WTC11 (cell line): Measurements from ENCODE around the gene IL1RAPL2. TPM values are rescaled to one million over a fixed set of nuclear protein-coding genes. Genes with fewer than 3 reads are reported as not detected.

Experiments
- ATAC-seq: fragments of 200-7000 bp; cut with Tn5 transposase; 2 replicates; pipeline ENCODE4 v1.10.0; 2021; ENCODE audit warnings: mild to moderate bottlenecking, moderate library complexity
- CTCF ChIA-PET: fragments of 300-600 bp; sonication (Branson Sonifier 250); formaldehyde crosslinking; loops from one replicate; lab custom pipeline; 2021; ENCODE audit warnings: antibody characterized with exemption; lab: Charles Lee
- POLR2A ChIA-PET: fragments of 350-600 bp; sonication (Branson Sonifier 250); formaldehyde crosslinking; loops from one replicate; lab custom pipeline; 2021; ENCODE audit warnings: antibody characterized with exemption; lab: Charles Lee
- DNase-seq: peaks from one replicate; pipeline ENCODE4 v3.0.0; 2021; ENCODE audit warnings: low spot score
- H3K27ac Mint-ChIP-seq: 2 replicates; pipeline ENCODE4 v1.8.0; 2021; ENCODE audit warnings: mixed read lengths
- H3K27me3 Mint-ChIP-seq: 2 replicates; pipeline ENCODE4 v1.8.0; 2021; ENCODE audit warnings: low read depth, mild to moderate bottlenecking, moderate library complexity, mixed read lengths
- H3K36me3 Mint-ChIP-seq: 2 replicates; pipeline ENCODE4 v1.8.0; 2021; ENCODE audit warnings: mixed read lengths
- H3K4me1 Mint-ChIP-seq: 2 replicates; pipeline ENCODE4 v1.8.0; 2022; ENCODE audit warnings: mixed read lengths
- H3K4me3 Mint-ChIP-seq: 2 replicates; pipeline ENCODE4 v1.8.0; 2021; ENCODE audit warnings: mild to moderate bottlenecking, moderate library complexity, mixed read lengths
- H3K9me3 Mint-ChIP-seq: 2 replicates; pipeline ENCODE4 v1.8.0; 2021; ENCODE audit warnings: mixed read lengths
- ATF1 ChIP-seq: sonication (generic); formaldehyde crosslinking; IDR thresholded peaks from 2 replicates; pipeline ENCODE4 v1.8.1; 2023; ENCODE audit warnings: mild to moderate bottlenecking, moderate library complexity, missing genetic modification reagents
- EMX1 ChIP-seq: fragments of 250-450 bp; sonication (Bioruptor Pico); IDR thresholded peaks from 2 replicates; pipeline ENCODE4 v1.8.0; 2021; ENCODE audit warnings: mild to moderate bottlenecking
- NFE2L1 ChIP-seq: sonication (generic); formaldehyde crosslinking; IDR thresholded peaks from 2 replicates; pipeline ENCODE4 v1.8.1; 2023; ENCODE audit warnings: missing genetic modification reagents
- OVOL2 ChIP-seq: fragments of 250-450 bp; sonication (Bioruptor Pico); IDR thresholded peaks from 2 replicates; pipeline ENCODE4 v1.9.0; 2021; ENCODE audit warnings: mild to moderate bottlenecking, borderline replicate concordance
- RELA ChIP-seq: sonication (generic); formaldehyde crosslinking; IDR thresholded peaks from 2 replicates; pipeline ENCODE4 v1.8.1; 2022; ENCODE audit warnings: missing genetic modification reagents, mild to moderate bottlenecking, borderline replicate concordance
- RORB ChIP-seq: fragments of 250-450 bp; sonication (Bioruptor Pico); IDR thresholded peaks from 2 replicates; pipeline ENCODE4 v1.9.0; 2021; ENCODE audit warnings: mild to moderate bottlenecking
- SOX15 ChIP-seq: fragments of 250-450 bp; sonication (Bioruptor Pico); IDR thresholded peaks from 2 replicates; pipeline ENCODE4 v1.9.0; 2021; ENCODE audit warnings: mild to moderate bottlenecking
- TCF7 ChIP-seq: sonication (generic); formaldehyde crosslinking; IDR thresholded peaks from 2 replicates; pipeline ENCODE4 v1.8.0; 2022; ENCODE audit warnings: mild to moderate bottlenecking, low read depth, missing genetic modification reagents, moderate library complexity
- ZNF121 ChIP-seq: sonication (generic); formaldehyde crosslinking; IDR thresholded peaks from 2 replicates; pipeline ENCODE4 v1.8.0; 2023; ENCODE audit warnings: missing genetic modification reagents
- ZNF396 ChIP-seq: fragments of 250-450 bp; sonication (Bioruptor Pico); IDR thresholded peaks from 2 replicates; pipeline ENCODE4 v1.8.0; 2021; ENCODE audit warnings: mild to moderate bottlenecking, moderate library complexity, borderline replicate concordance
- ZNF416 ChIP-seq: fragments of 250-450 bp; sonication (Bioruptor Pico); IDR thresholded peaks from 2 replicates; pipeline ENCODE4 v1.9.0; 2021; ENCODE audit warnings: mild to moderate bottlenecking, inconsistent platforms
- ZNF671 ChIP-seq: fragments of 250-450 bp; sonication (Bioruptor Pico); IDR thresholded peaks from 2 replicates; pipeline ENCODE4 v1.8.0; 2021; ENCODE audit warnings: mild to moderate bottlenecking
- total RNA-seq: library from RNA; stranded (reverse); gene quantifications from 3 replicates; pipeline ENCODE4 v1.2.3, GENCODE V29; 2021
- TF ChIP-seq, protein P1 (sequence below): sonication (generic); formaldehyde crosslinking; IDR thresholded peaks from 2 replicates; pipeline ENCODE4 v1.8.0; 2023; ENCODE audit warnings: missing genetic modification reagents, mild to moderate bottlenecking, borderline replicate concordance
- TF ChIP-seq, protein P2 (sequence below): fragments of 250-450 bp; sonication (Bioruptor Pico); IDR thresholded peaks from 2 replicates; pipeline ENCODE4 v1.9.0; 2021; ENCODE audit warnings: moderate library complexity, mild to moderate bottlenecking, inconsistent platforms, borderline replicate concordance
- TF ChIP-seq, protein P3 (sequence below): sonication (generic); formaldehyde crosslinking; IDR thresholded peaks from 2 replicates; pipeline ENCODE4 v1.8.0; 2022; ENCODE audit warnings: mild to moderate bottlenecking, missing genetic modification reagents
- TF ChIP-seq, protein P4 (sequence below): sonication (generic); formaldehyde crosslinking; IDR thresholded peaks from 2 replicates; pipeline ENCODE4 v1.8.1; 2022; ENCODE audit warnings: missing genetic modification reagents, borderline replicate concordance
- TF ChIP-seq, protein P5 (sequence below): sonication (generic); formaldehyde crosslinking; conservative IDR thresholded peaks from 2 replicates; pipeline ENCODE4 v1.8.1; 2022; ENCODE audit warnings: mild to moderate bottlenecking, missing genetic modification reagents
- TF ChIP-seq, protein P6 (sequence below): sonication (generic); formaldehyde crosslinking; IDR thresholded peaks from 2 replicates; pipeline ENCODE4 v1.8.1; 2022; ENCODE audit warnings: mild to moderate bottlenecking, moderate library complexity, missing genetic modification reagents
- TF ChIP-seq, protein P7 (sequence below): sonication (generic); formaldehyde crosslinking; IDR thresholded peaks from 2 replicates; pipeline ENCODE4 v1.8.0; 2022; ENCODE audit warnings: missing genetic modification reagents

Gene IL1RAPL2
- total RNA-seq, 1 experiment from 2014 or later, result 0.09 TPM

DNA sequence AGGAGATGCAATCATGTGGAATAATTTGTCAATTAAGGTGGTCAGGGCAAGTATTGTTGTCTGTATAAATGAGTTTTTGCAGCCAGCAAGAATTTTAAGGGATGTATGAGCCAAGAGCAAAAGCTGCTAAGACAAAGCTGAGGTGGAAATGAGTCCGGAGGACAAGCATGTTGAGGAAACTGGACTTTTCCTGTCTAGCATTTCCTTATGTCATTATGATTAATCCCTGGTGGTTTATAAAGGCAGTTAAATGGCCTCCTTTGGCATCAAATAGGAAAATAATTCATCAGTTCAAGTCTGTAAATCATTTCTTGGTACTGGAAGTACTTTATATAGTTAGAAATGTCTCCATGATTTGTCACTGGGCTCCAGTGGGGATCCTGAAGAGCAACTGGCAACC lies 716.1 kb downstream of the IL1RAPL2 start:
- DNase-seq (no peak), ATAC-seq (no peak)
- Mint-ChIP-seq H3K4me3 (no peak overlapping the region), H3K27me3 (no peaks in the 10 kb centered on the region; the same call in 1 of the 2 replicates), H3K9me3 (no peaks in the 10 kb centered on the region), H3K27ac (no peak overlapping the region), H3K36me3 (no peaks in the 10 kb centered on the region), H3K4me1 (peaks cover 12% of the 10 kb centered on the region)
- ChIA-PET POLR2A (no interaction called here), CTCF (no interaction called here)
- TF ChIP-seq NFE2L1 (CRISPR knock-in tag), result no peak

DNA sequence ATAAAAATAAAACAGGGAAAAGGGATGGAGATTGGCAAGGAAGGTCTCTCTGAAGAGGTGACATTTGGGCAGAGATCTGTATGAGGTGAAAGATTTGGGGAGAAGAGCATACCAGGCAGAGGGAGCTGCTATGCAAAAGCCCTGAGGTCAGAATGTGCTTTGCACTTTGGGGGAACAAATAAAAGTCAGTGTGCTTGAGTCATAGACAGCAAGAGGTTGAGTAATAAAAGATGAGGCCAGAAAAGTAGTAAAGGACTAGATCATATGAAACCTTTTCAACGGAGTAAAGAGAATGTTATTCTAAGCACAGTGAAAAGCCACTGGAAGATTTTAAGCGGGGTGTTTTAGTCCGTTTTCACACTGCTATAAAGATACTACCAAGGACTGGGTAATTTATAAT lies 731.0 kb downstream of the IL1RAPL2 start:
- POLR2A ChIA-PET, result no interaction called here
- Mint-ChIP-seq H3K27ac (no peak overlapping the region), H3K27me3 (no peaks in the 10 kb centered on the region)
- DNase-seq (no peak), ATAC-seq (no peak)
- CTCF ChIA-PET, result no interaction called here
- TF ChIP-seq, protein P1, sequence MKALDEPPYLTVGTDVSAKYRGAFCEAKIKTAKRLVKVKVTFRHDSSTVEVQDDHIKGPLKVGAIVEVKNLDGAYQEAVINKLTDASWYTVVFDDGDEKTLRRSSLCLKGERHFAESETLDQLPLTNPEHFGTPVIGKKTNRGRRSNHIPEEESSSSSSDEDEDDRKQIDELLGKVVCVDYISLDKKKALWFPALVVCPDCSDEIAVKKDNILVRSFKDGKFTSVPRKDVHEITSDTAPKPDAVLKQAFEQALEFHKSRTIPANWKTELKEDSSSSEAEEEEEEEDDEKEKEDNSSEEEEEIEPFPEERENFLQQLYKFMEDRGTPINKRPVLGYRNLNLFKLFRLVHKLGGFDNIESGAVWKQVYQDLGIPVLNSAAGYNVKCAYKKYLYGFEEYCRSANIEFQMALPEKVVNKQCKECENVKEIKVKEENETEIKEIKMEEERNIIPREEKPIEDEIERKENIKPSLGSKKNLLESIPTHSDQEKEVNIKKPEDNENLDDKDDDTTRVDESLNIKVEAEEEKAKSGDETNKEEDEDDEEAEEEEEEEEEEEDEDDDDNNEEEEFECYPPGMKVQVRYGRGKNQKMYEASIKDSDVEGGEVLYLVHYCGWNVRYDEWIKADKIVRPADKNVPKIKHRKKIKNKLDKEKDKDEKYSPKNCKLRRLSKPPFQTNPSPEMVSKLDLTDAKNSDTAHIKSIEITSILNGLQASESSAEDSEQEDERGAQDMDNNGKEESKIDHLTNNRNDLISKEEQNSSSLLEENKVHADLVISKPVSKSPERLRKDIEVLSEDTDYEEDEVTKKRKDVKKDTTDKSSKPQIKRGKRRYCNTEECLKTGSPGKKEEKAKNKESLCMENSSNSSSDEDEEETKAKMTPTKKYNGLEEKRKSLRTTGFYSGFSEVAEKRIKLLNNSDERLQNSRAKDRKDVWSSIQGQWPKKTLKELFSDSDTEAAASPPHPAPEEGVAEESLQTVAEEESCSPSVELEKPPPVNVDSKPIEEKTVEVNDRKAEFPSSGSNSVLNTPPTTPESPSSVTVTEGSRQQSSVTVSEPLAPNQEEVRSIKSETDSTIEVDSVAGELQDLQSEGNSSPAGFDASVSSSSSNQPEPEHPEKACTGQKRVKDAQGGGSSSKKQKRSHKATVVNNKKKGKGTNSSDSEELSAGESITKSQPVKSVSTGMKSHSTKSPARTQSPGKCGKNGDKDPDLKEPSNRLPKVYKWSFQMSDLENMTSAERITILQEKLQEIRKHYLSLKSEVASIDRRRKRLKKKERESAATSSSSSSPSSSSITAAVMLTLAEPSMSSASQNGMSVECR (CRISPR knock-in tag), result no peak
- TF ChIP-seq RELA (CRISPR knock-in tag), result no peak
- TF ChIP-seq, protein P2, sequence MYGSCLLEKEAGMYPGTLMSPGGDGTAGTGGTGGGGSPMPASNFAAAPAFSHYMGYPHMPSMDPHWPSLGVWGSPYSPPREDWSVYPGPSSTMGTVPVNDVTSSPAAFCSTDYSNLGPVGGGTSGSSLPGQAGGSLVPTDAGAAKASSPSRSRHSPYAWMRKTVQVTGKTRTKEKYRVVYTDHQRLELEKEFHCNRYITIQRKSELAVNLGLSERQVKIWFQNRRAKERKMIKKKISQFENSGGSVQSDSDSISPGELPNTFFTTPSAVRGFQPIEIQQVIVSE (CRISPR knock-in tag), result no peak
- TF ChIP-seq, protein P3, sequence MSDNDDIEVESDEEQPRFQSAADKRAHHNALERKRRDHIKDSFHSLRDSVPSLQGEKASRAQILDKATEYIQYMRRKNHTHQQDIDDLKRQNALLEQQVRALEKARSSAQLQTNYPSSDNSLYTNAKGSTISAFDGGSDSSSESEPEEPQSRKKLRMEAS (CRISPR knock-in tag), result no peak
- no peak for TF ChIP-seq TCF7 (CRISPR knock-in tag)
- TF ChIP-seq, all 79 proteins: peak for 0
- Mint-ChIP-seq H3K4me1 (peaks cover 36% of the 10 kb centered on the region), H3K36me3 (peaks cover 7% of the 10 kb centered on the region; the same call in 1 of the 2 replicates), H3K9me3 (peaks cover 7% of the 10 kb centered on the region), H3K4me3 (no peak overlapping the region)

DNA sequence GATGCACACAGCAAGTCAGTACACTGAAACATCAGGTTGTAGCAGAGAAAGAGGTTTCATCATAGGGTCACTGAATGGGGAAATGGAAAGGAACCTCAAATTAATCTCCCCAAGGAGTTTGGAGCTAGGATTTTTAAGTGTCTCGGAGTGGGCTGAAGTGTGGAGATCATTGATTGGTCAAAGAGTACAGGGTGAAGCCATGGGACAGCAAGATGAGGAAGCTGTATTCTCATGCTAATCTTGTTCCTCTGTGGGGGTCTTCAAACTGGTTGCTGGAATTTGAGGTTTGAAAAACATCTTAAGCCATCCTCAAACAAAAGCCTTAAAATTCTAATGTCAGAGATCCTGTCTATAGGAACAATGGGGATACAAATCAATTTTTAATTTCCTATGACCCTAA lies 733.3 kb downstream of the IL1RAPL2 start:
- ChIA-PET POLR2A (no interaction called here), CTCF (no interaction called here)
- H3K4me3 Mint-ChIP-seq, result no peak overlapping the region
- H3K36me3 Mint-ChIP-seq, result peaks cover 10% of the 10 kb centered on the region; the same call in 1 of the 2 replicates
- DNase-seq (no peak), ATAC-seq (peak; percentile 97)
- H3K27ac Mint-ChIP-seq, result peak overlapping the region; percentile 81
- H3K4me1 Mint-ChIP-seq, result peaks cover 36% of the 10 kb centered on the region
- no peaks in the 10 kb centered on the region for H3K27me3 Mint-ChIP-seq
- H3K9me3 Mint-ChIP-seq, result peaks cover 10% of the 10 kb centered on the region
- TF ChIP-seq ZNF671 (CRISPR knock-in tag) (no peak), ZNF416 (no peak), RORB (no peak), ATF1 (CRISPR knock-in tag) (no peak), ZNF121 (CRISPR knock-in tag) (no peak), ZNF396 (CRISPR knock-in tag) (no peak), OVOL2 (CRISPR knock-in tag) (no peak), SOX15 (CRISPR knock-in tag) (no peak), EMX1 (no peak)
- TF ChIP-seq, protein P4, sequence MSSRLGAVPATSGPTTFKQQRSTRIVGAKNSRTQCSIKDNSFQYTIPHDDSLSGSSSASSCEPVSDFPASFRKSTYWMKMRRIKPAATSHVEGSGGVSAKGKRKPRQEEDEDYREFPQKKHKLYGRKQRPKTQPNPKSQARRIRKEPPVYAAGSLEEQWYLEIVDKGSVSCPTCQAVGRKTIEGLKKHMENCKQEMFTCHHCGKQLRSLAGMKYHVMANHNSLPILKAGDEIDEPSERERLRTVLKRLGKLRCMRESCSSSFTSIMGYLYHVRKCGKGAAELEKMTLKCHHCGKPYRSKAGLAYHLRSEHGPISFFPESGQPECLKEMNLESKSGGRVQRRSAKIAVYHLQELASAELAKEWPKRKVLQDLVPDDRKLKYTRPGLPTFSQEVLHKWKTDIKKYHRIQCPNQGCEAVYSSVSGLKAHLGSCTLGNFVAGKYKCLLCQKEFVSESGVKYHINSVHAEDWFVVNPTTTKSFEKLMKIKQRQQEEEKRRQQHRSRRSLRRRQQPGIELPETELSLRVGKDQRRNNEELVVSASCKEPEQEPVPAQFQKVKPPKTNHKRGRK, result no peak
- TF ChIP-seq, protein P5, sequence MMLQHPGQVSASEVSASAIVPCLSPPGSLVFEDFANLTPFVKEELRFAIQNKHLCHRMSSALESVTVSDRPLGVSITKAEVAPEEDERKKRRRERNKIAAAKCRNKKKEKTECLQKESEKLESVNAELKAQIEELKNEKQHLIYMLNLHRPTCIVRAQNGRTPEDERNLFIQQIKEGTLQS (CRISPR knock-in tag), result no peak
- TF ChIP-seq, protein P6, sequence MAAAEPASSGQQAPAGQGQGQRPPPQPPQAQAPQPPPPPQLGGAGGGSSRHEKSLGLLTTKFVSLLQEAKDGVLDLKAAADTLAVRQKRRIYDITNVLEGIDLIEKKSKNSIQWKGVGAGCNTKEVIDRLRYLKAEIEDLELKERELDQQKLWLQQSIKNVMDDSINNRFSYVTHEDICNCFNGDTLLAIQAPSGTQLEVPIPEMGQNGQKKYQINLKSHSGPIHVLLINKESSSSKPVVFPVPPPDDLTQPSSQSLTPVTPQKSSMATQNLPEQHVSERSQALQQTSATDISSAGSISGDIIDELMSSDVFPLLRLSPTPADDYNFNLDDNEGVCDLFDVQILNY (CRISPR knock-in tag), result no peak
- TF ChIP-seq, protein P7, sequence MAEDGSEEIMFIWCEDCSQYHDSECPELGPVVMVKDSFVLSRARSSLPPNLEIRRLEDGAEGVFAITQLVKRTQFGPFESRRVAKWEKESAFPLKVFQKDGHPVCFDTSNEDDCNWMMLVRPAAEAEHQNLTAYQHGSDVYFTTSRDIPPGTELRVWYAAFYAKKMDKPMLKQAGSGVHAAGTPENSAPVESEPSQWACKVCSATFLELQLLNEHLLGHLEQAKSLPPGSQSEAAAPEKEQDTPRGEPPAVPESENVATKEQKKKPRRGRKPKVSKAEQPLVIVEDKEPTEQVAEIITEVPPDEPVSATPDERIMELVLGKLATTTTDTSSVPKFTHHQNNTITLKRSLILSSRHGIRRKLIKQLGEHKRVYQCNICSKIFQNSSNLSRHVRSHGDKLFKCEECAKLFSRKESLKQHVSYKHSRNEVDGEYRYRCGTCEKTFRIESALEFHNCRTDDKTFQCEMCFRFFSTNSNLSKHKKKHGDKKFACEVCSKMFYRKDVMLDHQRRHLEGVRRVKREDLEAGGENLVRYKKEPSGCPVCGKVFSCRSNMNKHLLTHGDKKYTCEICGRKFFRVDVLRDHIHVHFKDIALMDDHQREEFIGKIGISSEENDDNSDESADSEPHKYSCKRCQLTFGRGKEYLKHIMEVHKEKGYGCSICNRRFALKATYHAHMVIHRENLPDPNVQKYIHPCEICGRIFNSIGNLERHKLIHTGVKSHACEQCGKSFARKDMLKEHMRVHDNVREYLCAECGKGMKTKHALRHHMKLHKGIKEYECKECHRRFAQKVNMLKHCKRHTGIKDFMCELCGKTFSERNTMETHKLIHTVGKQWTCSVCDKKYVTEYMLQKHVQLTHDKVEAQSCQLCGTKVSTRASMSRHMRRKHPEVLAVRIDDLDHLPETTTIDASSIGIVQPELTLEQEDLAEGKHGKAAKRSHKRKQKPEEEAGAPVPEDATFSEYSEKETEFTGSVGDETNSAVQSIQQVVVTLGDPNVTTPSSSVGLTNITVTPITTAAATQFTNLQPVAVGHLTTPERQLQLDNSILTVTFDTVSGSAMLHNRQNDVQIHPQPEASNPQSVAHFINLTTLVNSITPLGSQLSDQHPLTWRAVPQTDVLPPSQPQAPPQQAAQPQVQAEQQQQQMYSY, result no peak
